Fibroblast of lung (primary cell): ENCODE measurements around the gene HS6ST2. TPM values are rescaled to one million over a fixed set of nuclear protein-coding genes. Genes with fewer than 3 reads are reported as not detected.

ENCODE experiments used
- DNase-seq, 2 donors: peaks; one replicate each; pipeline versions ENCODE4 v3.0.0 to v3.0.0-alpha.2; 2010; ENCODE audit warnings: low read depth in 2 of 2
- H2AFZ ChIP-seq: 2 replicates; pipeline ENCODE4 v1.5.1; 2012; ENCODE audit warnings: low read length, control low read depth, inconsistent platforms
- H3K27ac ChIP-seq: 2 replicates; pipeline ENCODE4 v1.5.1; 2011; ENCODE audit warnings: low read length, control low read depth; ENCODE audit not compliant: insufficient read depth
- H3K27me3 ChIP-seq: 2 replicates; pipeline ENCODE4 v1.5.1; 2011; ENCODE audit warnings: mild to moderate bottlenecking, low read length; ENCODE audit not compliant: control insufficient read depth, insufficient read depth
- H3K36me3 ChIP-seq: 2 replicates; pipeline ENCODE4 v1.5.1; 2011; ENCODE audit warnings: low read length; ENCODE audit not compliant: control insufficient read depth, insufficient read depth
- H3K4me1 ChIP-seq: 2 replicates; pipeline ENCODE4 v1.5.1; 2011; ENCODE audit warnings: low read length; ENCODE audit not compliant: control insufficient read depth, insufficient read depth; ENCODE audit errors: extremely low read depth
- H3K4me2 ChIP-seq: 2 replicates; pipeline ENCODE4 v1.5.1; 2011; ENCODE audit warnings: low read length, control low read depth; ENCODE audit not compliant: insufficient read depth; ENCODE audit errors: extremely low read depth
- H3K4me3 ChIP-seq, 4 experiments: fragments of 200-600 bp in 1 of 4; sonication (generic) in 1 of 4; replicated peaks in 1 of 4; 2 replicates each; pipeline ENCODE4 v1.5.1; 2011 to 2016; ENCODE audit warnings: low read length in 4 of 4, low read depth in 3 of 4, mild to moderate bottlenecking in 3 of 4, control low read depth in 2 of 4, inconsistent platforms in 1 of 4, mixed read lengths in 1 of 4; ENCODE audit not compliant: insufficient read depth in 1 of 4; ENCODE audit errors: control extremely low read depth in 1 of 4
- H3K79me2 ChIP-seq: 2 replicates; pipeline ENCODE4 v1.5.1; 2012; ENCODE audit warnings: mild to moderate bottlenecking, low read length, inconsistent platforms; ENCODE audit not compliant: control insufficient read depth, insufficient read depth
- H3K9ac ChIP-seq: 2 replicates; pipeline ENCODE4 v1.5.1; 2011; ENCODE audit warnings: mild to moderate bottlenecking, low read length, control low read depth; ENCODE audit not compliant: insufficient read depth
- H3K9me3 ChIP-seq: 2 replicates; pipeline ENCODE4 v1.5.1; 2012; ENCODE audit warnings: low read depth, low read length; ENCODE audit not compliant: control insufficient read depth, insufficient read depth
- H4K20me1 ChIP-seq: 2 replicates; pipeline ENCODE4 v1.5.1; 2011; ENCODE audit warnings: low read length; ENCODE audit not compliant: control insufficient read depth, insufficient read depth; ENCODE audit errors: extremely low read depth
- CTCF ChIP-seq, 2 donors: IDR thresholded peaks in 1 of 2; conservative IDR thresholded peaks in 1 of 2; 1 replicate in 1 of 2; 2 replicates in 1 of 2; pipeline ENCODE4 v1.5.1; 2011 to 2012; ENCODE audit warnings: low read length in 2 of 2, control low read depth in 1 of 2, inconsistent platforms in 1 of 2, low read depth in 1 of 2, mild to moderate bottlenecking in 1 of 2
- EZH2 ChIP-seq: IDR thresholded peaks from 2 replicates; pipeline ENCODE4 v1.5.1; 2012; ENCODE audit warnings: low read length, control low read depth, mild to moderate bottlenecking; ENCODE audit errors: missing control alignments
- polyA plus RNA-seq, 2 donors: library from polyadenylated mRNA; depleted of rRNA in 1 of 2; stranded (reverse) in 1 of 2; unstranded in 1 of 2; fragments of >200 nt; gene quantifications; 2 replicates each; pipeline ENCODE4 v1.2.1, GENCODE V29; 2011 to 2012; ENCODE audit warnings: missing spikeins in 1 of 2
- total RNA-seq: library from RNA; depleted of rRNA; stranded (reverse); fragments of >200 nt; gene quantifications from 2 replicates; pipeline ENCODE4 v1.2.1, GENCODE V29; 2014

The HS6ST2 gene
- total and polyA plus RNA-seq, 2 donors (not counting 1 experiment from before 2014, with no cell fraction given): 0.01 to 0.17 TPM

GRCh38 chrX:132623942-132624341 lies 334.5 kb downstream of the HS6ST2 start:
- Histone ChIP-seq H3K9me3 (no peaks in the 10 kb centered on the region), H3K4me1 (no peaks in the 10 kb centered on the region)
- TF ChIP-seq CTCF (conservative IDR thresholded peaks at IDR 0.05 in 1 of 2, IDR thresholded peaks at IDR 0.05 in 1 of 2; ENCODE audit: low read depth in 1 of 2, low read length in 2 of 2) (no peak), EZH2 (no peak)

DNA sequence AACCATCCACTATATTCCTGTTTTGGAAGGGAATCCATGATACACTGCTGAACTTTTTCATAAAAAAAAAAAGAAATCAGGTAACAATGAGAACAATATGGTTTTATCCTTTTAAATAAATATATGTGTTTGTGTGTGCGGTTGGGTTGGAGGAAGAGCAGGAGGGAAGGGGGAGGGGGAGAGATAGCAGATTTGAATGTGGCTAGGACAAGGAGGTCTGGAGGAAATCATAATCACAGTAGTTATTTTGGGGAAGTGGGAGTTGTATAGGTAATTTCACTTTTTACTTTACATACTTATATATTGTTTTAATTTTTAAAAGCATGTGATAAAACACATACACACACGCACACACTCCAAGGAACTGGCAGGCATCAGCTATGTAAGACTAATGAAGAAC lies 335.1 kb downstream of the HS6ST2 start:
- H3K4me3 ChIP-seq: no peak overlapping the region
- no peak overlapping the region for H3K9ac ChIP-seq
- H4K20me1 ChIP-seq: no peaks in the 10 kb centered on the region
- no peaks in the 10 kb centered on the region for H3K36me3 ChIP-seq
- no peaks in the 10 kb centered on the region for H3K79me2 ChIP-seq
- H3K27me3 ChIP-seq: no peaks in the 10 kb centered on the region
- DNase-seq: no peak
- H3K27ac ChIP-seq: no peak overlapping the region
- H3K9me3 ChIP-seq: no peaks in the 10 kb centered on the region
- no peak overlapping the region for H3K4me2 ChIP-seq
- TF ChIP-seq CTCF (conservative IDR thresholded peaks at IDR 0.05 in 1 of 2, IDR thresholded peaks at IDR 0.05 in 1 of 2; ENCODE audit: low read depth in 1 of 2, low read length in 2 of 2) (no peak), EZH2 (no peak)
- no peak overlapping the region for H2AFZ ChIP-seq
- H3K4me1 ChIP-seq: no peaks in the 10 kb centered on the region

More at GRCh38 chrX:132623942-132624341, 334.5 kb downstream of the HS6ST2 start:
- Histone ChIP-seq H2AFZ (no peak overlapping the region), H4K20me1 (no peaks in the 10 kb centered on the region), H3K36me3 (no peaks in the 10 kb centered on the region), H3K4me3 (no peak overlapping the region), H3K27me3 (no peaks in the 10 kb centered on the region), H3K9ac (no peak overlapping the region), H3K79me2 (no peaks in the 10 kb centered on the region), H3K4me2 (no peak overlapping the region), H3K27ac (no peak overlapping the region)
- no peak for DNase-seq

DNA sequence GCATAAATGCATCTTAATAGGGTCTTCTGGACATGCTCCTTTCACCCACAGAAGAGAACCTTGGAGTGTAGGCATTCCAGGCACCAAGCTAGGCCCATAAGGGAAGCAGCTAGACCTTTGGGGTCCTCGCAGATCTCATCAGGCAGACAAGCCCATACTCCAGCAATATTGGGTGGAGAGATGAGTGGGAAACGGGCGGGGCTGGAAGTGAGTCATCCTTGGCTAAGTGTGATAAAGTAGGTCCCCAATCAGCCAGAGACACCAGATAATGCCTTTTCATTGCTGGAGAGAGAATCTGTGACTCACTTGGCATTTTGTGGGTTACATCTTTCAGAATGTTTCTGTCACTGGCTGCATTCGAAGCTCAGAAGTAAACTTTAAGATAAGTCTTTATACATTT lies 336.3 kb downstream of the HS6ST2 start:
- H3K9me3 ChIP-seq: no peaks in the 10 kb centered on the region
- peak; percentile 43 to 71 for DNase-seq

More for the DNA sequence above, 336.3 kb downstream of the HS6ST2 start:
- Histone ChIP-seq H3K9ac (no peak overlapping the region), H3K4me2 (no peak overlapping the region), H4K20me1 (no peaks in the 10 kb centered on the region), H2AFZ (no peak overlapping the region), H3K4me3 (no peak overlapping the region), H3K79me2 (no peaks in the 10 kb centered on the region), H3K27ac (no peak overlapping the region), H3K27me3 (no peaks in the 10 kb centered on the region), H3K4me1 (no peaks in the 10 kb centered on the region), H3K36me3 (no peaks in the 10 kb centered on the region)
- TF ChIP-seq EZH2 (no peak), CTCF (conservative IDR thresholded peaks at IDR 0.05 in 1 of 2, IDR thresholded peaks at IDR 0.05 in 1 of 2; ENCODE audit: low read depth in 1 of 2, low read length in 2 of 2) (no peak)
